Naive thymus-derived CD8-positive, alpha-beta T cell (primary cell): ENCODE measurements around the gene PRM1. TPM values are rescaled to one million over a fixed set of nuclear protein-coding genes. Genes with fewer than 3 reads are reported as not detected.
A peak's percentile ranks its signal among the peaks of the same experiment; 100 is the strongest.

ENCODE experiments used
- ATAC-seq, 2 donors: fragments of 150-1000 bp; cut with Tn5 transposase in 1 of 2; sonication (Bioruptor Pico), chemical (Tn5 transposase) in 1 of 2; 1 replicate in 1 of 2; 2 replicates in 1 of 2; pipeline ENCODE4 v1.10.0; 2021; ENCODE audit warnings: mild to moderate bottlenecking in 2 of 2, moderate library complexity in 2 of 2
- POLR2A ChIA-PET: fragments of 350-600 bp; sonication (Branson Sonifier 250); formaldehyde crosslinking; loops from one replicate; lab custom pipeline; 2021; ENCODE audit warnings: antibody characterized with exemption; lab: Charles Lee
- DNase-seq, 10 donors: peaks; one replicate each; pipeline versions ENCODE4 v3.0.0 to v3.0.0-alpha.2; 2020 to 2022
- H3K27ac Mint-ChIP-seq, 10 donors: one replicate each; pipeline ENCODE4 v1.8.0; 2020 to 2022; ENCODE audit warnings: mild to moderate bottlenecking in 10 of 10, mixed read lengths in 10 of 10, moderate library complexity in 4 of 10, inconsistent platforms in 1 of 10
- H3K27me3 Mint-ChIP-seq, 5 donors: one replicate each; pipeline ENCODE4 v1.8.0; 2021 to 2022; ENCODE audit warnings: mixed read lengths in 5 of 5
- H3K36me3 Mint-ChIP-seq, 3 donors: one replicate each; pipeline ENCODE4 v1.8.0; 2020 to 2022; ENCODE audit warnings: mixed read lengths in 3 of 3, mild to moderate bottlenecking in 2 of 3, inconsistent platforms in 1 of 3
- H3K4me1 Mint-ChIP-seq, 4 donors: one replicate each; pipeline ENCODE4 v1.8.0; 2021 to 2022; ENCODE audit warnings: mixed read lengths in 4 of 4
- H3K4me3 Mint-ChIP-seq, 10 donors: one replicate each; pipeline ENCODE4 v1.8.0; 2020 to 2022; ENCODE audit warnings: mild to moderate bottlenecking in 10 of 10, mixed read lengths in 10 of 10, moderate library complexity in 6 of 10, inconsistent platforms in 1 of 10
- H3K9me3 Mint-ChIP-seq, 9 donors: one replicate each; pipeline ENCODE4 v1.8.0; 2020 to 2022; ENCODE audit warnings: mixed read lengths in 9 of 9, mild to moderate bottlenecking in 3 of 9, inconsistent platforms in 1 of 9, moderate library complexity in 1 of 9
- polyA plus RNA-seq, 3 donors: library from polyadenylated mRNA; unstranded; fragments of 300-500 nt; fragmentation: Illumina TruSeq; gene quantifications; one replicate each; pipeline ENCODE4 v1.2.3, GENCODE V29; 2021
- total RNA-seq, 8 experiments: library from RNA in 2 of 8; stranded (reverse) in 2 of 8; gene quantifications; one replicate each; pipeline ENCODE4 v1.2.3 and lab custom pipeline; 2021 to 2026

Gene PRM1
- total and polyA plus RNA-seq, 5 experiments from 2014 or later = not detected

DNA sequence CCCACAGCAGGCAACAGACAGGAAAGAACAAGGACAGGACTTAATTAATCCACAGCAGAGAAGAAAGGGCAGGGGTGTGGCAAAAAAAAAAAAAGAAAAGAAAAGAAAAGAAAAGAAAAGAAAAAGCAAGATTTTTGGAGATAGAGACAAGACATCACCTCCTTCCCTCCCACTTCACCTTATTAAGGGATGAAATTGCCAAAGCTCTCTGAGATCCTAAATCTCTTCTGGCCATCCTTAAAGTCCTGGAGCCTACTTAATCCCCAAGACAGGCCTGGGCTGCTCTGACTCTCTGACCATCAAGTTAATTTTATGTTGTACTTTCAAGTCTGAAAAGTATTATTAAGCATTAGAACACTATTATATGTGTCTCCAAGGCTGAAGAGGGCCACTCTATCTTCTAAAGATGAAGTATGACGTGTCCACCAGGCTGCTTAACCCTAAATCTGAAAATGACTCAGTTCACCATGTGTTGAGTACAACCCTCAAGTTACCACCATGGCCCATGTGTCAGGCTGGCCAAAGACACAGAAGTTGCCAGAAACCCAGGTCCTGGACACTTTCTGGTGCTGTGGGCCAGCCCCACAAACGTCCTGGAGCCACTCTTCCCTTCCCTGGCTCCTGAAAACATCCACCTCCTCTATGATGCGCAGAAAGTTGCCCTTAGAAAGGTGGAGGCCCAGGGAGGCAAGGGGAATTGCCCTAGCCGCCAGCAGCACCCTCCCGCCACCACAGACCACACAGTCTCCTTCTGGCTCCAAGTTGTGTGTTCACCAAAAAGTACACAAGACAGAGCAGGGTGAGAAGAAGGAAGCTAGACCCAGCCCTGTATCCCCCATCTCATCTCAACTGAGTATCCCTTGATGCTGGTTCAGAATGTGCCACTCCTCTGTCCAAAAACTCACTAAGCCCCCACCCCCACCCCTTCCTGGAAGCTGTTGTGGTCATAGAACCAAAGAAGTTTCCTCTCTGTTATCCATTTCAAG is 27.8 kb downstream of the PRM1 start:
- H3K4me1 Mint-ChIP-seq = peaks cover 28 to 56% (median 53%) of the 10 kb centered on the region in 4 donors
- peak overlapping the region; percentile 75 to 92 (median 84) for H3K27ac Mint-ChIP-seq
- POLR2A ChIA-PET = interaction anchor here (0.6 to 7.7 kb wide), 10 partner anchors 20 to 328 kb away, joined by 3 to 148 read pairs (median 7); no protein-coding TSS in a partner anchor
- H3K27me3 Mint-ChIP-seq = no peaks in the 10 kb centered on the region
- H3K9me3 Mint-ChIP-seq = no peaks in the 10 kb centered on the region
- H3K4me3 Mint-ChIP-seq = peak overlapping the region; percentile 74 to 95 (median 85)
- peaks cover 0 to 16% (median 3%) of the 10 kb centered on the region in 3 donors for H3K36me3 Mint-ChIP-seq
- ATAC-seq = no peak
- peak in 7 of 10 donors; percentile 30 to 45 (median 38) for DNase-seq

DNA sequence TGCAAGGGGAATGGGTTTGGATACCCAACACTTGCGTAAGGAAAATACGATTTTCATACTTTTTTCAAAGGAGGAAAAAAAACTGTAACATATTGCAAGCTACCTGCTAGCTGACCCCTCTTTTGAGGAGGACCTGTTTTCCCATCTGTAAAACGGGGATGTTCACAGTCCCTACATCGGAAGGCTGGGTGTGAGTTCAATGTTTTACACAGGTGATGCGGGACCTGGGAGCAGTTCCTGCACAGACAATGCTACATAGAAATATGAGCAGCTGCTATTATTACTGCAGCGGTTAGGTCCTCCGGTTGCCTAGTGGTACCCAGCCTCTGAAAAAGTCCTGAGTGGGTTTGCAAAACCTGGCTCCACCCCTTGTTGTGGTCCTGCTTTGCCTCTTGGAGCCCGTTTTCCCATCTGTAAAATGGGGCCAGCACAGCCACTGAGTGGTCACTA is 28.6 kb downstream of the PRM1 start:
- ATAC-seq (no peak), DNase-seq (no peak)
- no peaks in the 10 kb centered on the region for H3K27me3 Mint-ChIP-seq
- H3K9me3 Mint-ChIP-seq = no peaks in the 10 kb centered on the region
- peaks cover 26 to 51% (median 48%) of the 10 kb centered on the region in 4 donors for H3K4me1 Mint-ChIP-seq
- POLR2A ChIA-PET = interaction anchor here (0.6 to 1.9 kb wide), 5 partner anchors 20 to 104 kb away, joined by 3 to 19 read pairs (median 4); no protein-coding TSS in a partner anchor
- H3K27ac Mint-ChIP-seq = peak overlapping the region; percentile 86 to 97 (median 92)
- peaks cover 0 to 16% (median 3%) of the 10 kb centered on the region in 3 donors for H3K36me3 Mint-ChIP-seq
- peak overlapping the region; percentile 74 to 95 (median 85) for H3K4me3 Mint-ChIP-seq

DNA sequence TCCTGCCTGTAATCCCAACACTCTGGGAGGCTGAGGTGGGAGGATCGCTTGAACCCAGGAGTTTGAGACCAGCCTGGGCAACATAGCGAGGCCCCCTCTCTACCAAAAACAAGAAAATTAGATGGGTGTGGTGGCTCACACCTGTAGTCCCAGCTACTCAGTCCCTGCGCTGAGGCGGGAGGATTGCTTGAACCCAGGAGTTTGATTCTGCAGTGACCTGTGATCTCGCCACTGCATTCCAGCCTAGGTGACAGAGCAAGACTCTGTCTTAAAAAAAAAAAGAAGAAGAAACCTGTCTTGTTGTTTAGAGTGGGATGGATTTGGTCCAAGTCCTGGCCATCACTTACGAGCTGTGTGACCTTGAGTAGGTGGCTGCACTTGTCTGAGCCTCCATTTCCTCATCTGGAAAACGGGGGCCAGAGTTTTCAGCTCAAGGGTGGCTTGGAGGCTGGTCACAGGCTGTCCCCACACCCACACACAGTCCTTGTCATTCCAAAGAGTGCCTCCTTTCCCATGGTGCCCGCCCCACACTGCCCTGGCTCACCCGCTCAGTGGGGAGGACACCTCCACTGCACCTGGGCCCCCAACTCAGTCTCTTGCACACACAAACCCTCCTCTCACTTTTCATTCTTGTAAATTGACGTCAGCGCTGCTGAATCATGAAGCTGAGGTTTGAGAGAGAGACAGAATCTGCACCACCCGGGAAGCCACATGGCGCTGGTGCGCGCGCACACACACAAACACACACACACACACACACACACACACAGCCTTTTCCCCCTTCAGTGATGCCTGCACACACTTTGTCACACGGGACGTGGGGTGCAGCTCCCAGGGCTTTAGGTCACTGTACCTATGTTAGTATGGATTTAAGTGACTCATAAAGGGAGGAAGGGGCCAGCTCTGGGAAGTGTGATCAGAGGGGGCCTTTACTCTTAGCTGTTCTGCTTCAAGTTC is 29.3 kb downstream of the PRM1 start:
- Mint-ChIP-seq H3K9me3 (no peaks in the 10 kb centered on the region), H3K36me3 (peaks cover 0 to 16% (median 3%) of the 10 kb centered on the region in 3 donors), H3K4me3 (peak overlapping the region; percentile 74 to 95 (median 85)), H3K27ac (peak overlapping the region; percentile 86 to 97 (median 93)), H3K4me1 (peaks cover 21 to 44% (median 41%) of the 10 kb centered on the region in 4 donors), H3K27me3 (no peaks in the 10 kb centered on the region)
- peak; percentile 9 to 36 for ATAC-seq
- peak; percentile 50 to 84 (median 72) for DNase-seq
- POLR2A ChIA-PET = interaction anchor here (0.6 to 1.9 kb wide), 6 partner anchors 19 to 217 kb away, joined by 3 to 19 read pairs (median 4); no protein-coding TSS in a partner anchor

DNA sequence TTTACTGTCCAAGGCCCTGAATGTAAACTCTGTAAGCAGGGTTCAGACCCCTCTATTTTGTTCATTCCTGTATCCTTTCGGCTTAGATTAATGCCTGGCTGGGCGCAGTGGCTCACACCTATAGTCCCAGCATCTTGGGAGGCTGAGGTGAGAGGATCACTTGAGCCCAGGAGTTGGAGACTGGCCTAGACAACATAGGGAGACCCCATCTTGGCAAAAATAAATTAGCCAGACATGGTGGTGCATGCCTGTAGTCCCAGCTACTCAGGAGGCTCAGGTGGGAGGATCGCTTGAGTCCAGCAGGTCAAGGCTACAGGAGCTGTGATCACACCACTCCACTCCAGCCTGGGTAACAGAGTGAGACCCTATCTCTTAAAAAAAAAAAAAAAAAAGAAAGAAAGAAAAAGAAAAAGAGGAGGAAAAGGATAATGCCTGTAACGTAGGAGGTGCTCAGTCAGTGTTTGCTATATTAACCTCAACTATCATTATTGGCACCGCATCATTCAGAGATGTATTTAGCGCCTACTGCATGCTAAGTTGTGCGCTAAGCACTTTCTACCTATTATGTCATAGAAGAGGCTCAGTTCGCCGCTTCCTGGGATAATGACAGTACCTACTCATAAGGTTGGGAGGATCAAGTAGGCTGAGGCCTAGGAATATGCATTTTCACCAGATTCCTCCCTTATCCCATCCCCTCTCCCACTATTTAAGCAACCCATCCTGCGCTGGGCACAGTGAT is 30.2 kb downstream of the PRM1 start:
- Mint-ChIP-seq H3K27me3 (no peaks in the 10 kb centered on the region), H3K4me1 (peaks cover 21 to 41% (median 39%) of the 10 kb centered on the region in 4 donors), H3K4me3 (peak overlapping the region in 3 of 10 donors; percentile 7 to 91 (median 43)), H3K36me3 (peaks cover 0 to 16% (median 3%) of the 10 kb centered on the region in 3 donors), H3K9me3 (no peaks in the 10 kb centered on the region), H3K27ac (peak overlapping the region in 7 of 10 donors; percentile 86 to 97 (median 93))
- DNase-seq (no peak), ATAC-seq (no peak)
- POLR2A ChIA-PET = interaction anchor here (0.7 to 1.9 kb wide), 3 partner anchors 18 to 216 kb away, joined by 3 to 19 read pairs (median 10); no protein-coding TSS in a partner anchor

DNA sequence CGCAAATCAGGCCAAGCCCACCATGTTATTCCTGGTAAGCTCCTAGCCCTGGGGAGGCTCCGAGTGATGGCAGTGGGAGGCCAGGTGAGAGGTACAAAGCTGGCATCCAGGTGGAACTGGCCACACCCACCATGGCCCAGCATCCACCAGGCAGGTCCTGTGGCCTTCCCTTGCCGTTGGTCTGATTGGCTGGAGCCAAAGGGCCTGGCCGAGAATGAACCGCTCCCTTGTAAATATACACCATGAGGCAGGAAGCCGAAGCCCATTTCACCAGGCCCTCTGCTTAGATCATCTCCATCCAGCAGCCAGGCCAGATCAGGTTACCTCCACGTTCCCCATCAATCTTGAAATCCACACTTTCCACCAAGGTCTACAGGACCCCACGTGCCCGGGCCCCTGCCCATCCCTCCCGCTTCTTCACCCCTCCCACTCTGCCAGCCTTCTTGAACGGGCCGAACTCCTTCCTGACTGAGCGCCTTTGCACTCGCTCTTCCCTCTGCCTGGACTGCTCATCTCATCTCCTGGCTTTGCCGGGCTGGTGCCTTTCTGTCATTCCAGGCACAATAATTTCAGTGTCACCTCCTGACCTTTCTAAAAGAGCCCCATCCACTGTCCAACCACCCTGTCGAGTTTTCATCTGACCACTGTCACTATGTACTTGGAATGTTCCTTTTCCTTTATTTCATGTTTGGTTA is 30.9 kb downstream of the PRM1 start:
- POLR2A ChIA-PET = no interaction called here
- peaks cover 23 to 41% (median 39%) of the 10 kb centered on the region in 4 donors for H3K4me1 Mint-ChIP-seq
- peak overlapping the region in 8 of 10 donors; percentile 12 to 96 (median 41) for H3K27ac Mint-ChIP-seq
- H3K27me3 Mint-ChIP-seq = no peaks in the 10 kb centered on the region
- H3K9me3 Mint-ChIP-seq = no peaks in the 10 kb centered on the region
- ATAC-seq = no peak
- no peak for DNase-seq
- peak overlapping the region in 1 of 10 donors; percentile 62 for H3K4me3 Mint-ChIP-seq
- H3K36me3 Mint-ChIP-seq = peaks cover 0 to 16% (median 3%) of the 10 kb centered on the region in 3 donors

DNA sequence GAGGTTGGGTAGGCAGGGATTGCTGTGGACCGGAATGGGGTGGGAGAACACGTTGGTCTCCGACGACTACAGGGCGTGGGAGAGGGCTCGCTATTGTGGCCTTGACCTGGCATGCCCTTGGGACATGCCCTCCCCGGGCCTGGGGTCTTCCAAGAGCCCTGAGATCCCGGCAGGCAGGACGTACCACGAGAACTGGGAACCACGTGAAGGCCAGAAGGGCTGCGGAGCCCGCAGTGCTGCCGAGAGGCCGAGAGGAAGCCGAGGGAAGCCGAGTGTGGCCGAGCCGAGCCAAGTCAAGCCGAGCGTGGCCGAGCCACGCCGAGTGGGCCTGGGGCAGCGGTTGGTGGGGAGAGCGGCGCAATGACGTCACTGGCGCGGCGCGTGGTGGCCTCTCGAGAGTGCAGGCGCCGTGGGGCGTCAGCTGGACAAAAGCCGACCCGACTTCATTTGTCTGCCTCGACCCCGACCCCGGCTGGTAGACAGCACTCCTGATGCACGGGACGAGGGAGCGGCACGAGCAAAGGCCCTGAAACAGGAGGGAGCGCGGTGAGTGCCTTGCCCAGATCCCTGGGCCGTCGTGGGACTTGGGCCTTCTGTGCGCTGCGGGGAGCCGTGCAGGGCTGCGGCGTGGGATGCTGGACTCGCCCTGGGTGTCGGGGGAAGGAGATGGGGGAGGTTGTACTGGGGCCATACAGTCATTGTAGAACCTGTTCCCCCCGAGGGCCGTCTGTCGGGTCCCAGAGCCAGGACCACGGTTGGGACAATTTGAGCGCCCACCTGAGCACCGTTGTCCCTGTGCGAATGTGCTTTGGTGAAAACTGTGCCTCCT is 31.7 kb downstream of the PRM1 start:
- Mint-ChIP-seq H3K27me3 (no peaks in the 10 kb centered on the region), H3K36me3 (peaks cover 0 to 16% (median 3%) of the 10 kb centered on the region in 3 donors), H3K27ac (peak overlapping the region in 5 of 10 donors; percentile 37 to 81 (median 43)), H3K4me1 (peaks cover 26 to 41% (median 38%) of the 10 kb centered on the region in 4 donors), H3K4me3 (no peak overlapping the region), H3K9me3 (no peaks in the 10 kb centered on the region)
- ATAC-seq = no peak
- POLR2A ChIA-PET = no interaction called here
- DNase-seq = no peak

DNA sequence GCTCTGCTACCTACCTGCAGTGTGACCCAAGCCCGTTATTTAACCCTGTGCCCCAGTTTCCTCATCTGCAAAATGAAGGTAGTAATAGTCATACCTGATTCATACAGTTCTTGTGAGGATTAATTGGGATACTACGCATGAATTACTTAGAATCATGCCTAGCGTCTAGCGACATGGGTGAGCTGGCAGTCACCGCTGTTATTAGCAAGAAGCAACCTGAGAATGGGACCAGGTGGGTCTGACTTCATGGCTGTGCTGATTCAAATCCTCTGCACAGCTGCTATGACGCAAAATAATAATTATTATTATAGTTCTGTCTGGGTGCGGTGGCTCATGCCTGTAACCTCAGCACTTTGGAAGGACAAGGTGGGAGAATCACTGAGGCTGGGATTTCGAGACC is 33.0 kb downstream of the PRM1 start:
- DNase-seq (no peak), ATAC-seq (no peak)
- Mint-ChIP-seq H3K27me3 (no peaks in the 10 kb centered on the region), H3K27ac (no peak overlapping the region), H3K4me3 (no peak overlapping the region), H3K4me1 (peaks cover 20 to 31% (median 27%) of the 10 kb centered on the region in 4 donors), H3K9me3 (no peaks in the 10 kb centered on the region), H3K36me3 (peaks cover 0 to 10% (median 0%) of the 10 kb centered on the region in 3 donors)
- POLR2A ChIA-PET = interaction anchor here (0.9 kb wide), 1 partner anchor 12 kb away, joined by 3 read pairs; no protein-coding TSS in a partner anchor

DNA sequence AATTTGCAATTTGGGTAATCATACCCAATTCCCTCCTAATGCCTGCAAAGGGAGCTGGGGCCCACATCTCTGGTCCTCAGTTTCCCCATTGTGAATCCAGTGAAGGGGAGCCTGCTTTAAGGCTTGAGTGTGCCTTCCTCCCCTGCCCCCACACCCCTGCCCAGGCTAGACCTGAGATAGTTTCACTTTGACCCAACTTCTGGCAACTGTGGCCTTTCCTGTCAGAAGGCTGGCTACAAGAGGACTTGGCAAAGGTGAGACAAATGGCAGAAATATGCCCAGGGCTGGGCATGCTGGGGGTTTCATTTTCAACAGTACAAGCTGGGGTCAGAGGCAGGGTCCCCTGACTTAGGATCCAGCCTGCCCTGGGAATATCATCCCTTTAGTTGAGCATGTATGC is 35.1 kb downstream of the PRM1 start:
- DNase-seq = no peak
- peaks cover 8 to 12% (median 11%) of the 10 kb centered on the region in 4 donors for H3K4me1 Mint-ChIP-seq
- ATAC-seq = no peak
- no peaks in the 10 kb centered on the region for H3K36me3 Mint-ChIP-seq
- H3K27me3 Mint-ChIP-seq = no peaks in the 10 kb centered on the region
- H3K4me3 Mint-ChIP-seq = no peak overlapping the region
- H3K9me3 Mint-ChIP-seq = no peaks in the 10 kb centered on the region
- POLR2A ChIA-PET = interaction anchor here (0.8 to 1.3 kb wide), 2 partner anchors 9 to 108 kb away, joined by 3 to 5 read pairs; no protein-coding TSS in a partner anchor
- H3K27ac Mint-ChIP-seq = no peak overlapping the region

DNA sequence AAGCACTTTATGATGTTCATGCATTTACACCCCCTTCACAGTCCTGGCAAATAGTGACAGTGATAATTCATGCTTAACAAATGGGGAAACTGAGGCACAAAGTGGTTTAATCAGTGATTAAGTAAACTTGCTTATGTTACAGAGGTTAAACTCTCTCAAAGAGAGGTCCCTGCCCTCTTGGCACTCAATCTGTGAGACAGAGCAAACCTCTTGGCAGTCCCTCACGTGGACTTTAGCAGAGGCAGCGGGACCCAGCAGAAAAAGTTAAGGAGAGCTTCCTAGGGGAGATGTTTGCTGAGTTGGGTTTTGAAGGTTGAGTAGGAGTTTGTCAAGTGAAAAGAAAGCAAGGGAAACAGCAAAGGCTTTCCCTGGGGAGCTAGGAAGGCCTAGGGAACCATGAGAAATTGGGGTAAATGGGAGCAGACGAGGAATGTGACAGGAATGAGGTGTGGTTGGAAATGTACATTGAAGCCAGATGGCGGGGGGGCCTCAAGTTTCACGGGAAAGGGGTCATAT is 35.9 kb downstream of the PRM1 start:
- peak overlapping the region in 3 of 10 donors; percentile 33 to 68 (median 67) for H3K27ac Mint-ChIP-seq
- DNase-seq = no peak
- peaks cover 2 to 12% (median 8%) of the 10 kb centered on the region in 4 donors for H3K4me1 Mint-ChIP-seq
- no peak overlapping the region for H3K4me3 Mint-ChIP-seq
- POLR2A ChIA-PET = interaction anchor here (0.8 kb wide), 1 partner anchor 107 kb away, joined by 3 read pairs; no protein-coding TSS in a partner anchor
- no peaks in the 10 kb centered on the region for H3K36me3 Mint-ChIP-seq
- no peaks in the 10 kb centered on the region for H3K27me3 Mint-ChIP-seq
- ATAC-seq = no peak
- H3K9me3 Mint-ChIP-seq = no peaks in the 10 kb centered on the region

DNA sequence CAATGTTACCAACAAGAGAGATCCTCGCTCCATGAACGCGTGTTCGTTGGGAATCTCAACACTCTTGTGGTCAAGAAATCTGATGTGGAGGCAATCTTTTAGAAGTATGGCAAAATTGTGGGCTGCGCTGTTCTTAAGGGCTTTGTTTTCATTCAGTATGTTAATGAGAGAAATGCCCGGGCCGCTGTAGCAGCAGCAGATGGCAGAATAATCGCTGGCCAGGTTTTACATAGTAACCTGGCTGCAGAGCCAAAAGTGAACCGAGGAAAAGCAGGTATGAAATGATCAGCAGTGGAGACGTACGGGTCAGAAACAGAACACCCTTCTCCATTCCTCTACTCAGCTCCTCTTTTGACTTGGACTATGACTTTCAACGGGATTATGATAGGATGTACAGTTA is 38.5 kb downstream of the PRM1 start:
- Mint-ChIP-seq H3K36me3 (no peaks in the 10 kb centered on the region), H3K9me3 (no peaks in the 10 kb centered on the region), H3K27me3 (no peaks in the 10 kb centered on the region), H3K4me3 (no peak overlapping the region), H3K4me1 (peaks cover 0 to 19% (median 7%) of the 10 kb centered on the region in 4 donors), H3K27ac (no peak overlapping the region)
- no peak for ATAC-seq
- POLR2A ChIA-PET = interaction anchor here (4.7 kb wide), 1 partner anchor 13 kb away, joined by 19 read pairs; the partner anchor contains the start of gene SOCS1
- DNase-seq = no peak
